ENCODE data around the gene TMEM184A. TPM values are rescaled to one million over a fixed set of nuclear protein-coding genes. Genes with fewer than 3 reads are reported as not detected.

The TMEM184A gene
- total and polyA plus RNA-seq, 5 donors from 2014 or later, result 0.25 TPM; not detected in 4

DNA sequence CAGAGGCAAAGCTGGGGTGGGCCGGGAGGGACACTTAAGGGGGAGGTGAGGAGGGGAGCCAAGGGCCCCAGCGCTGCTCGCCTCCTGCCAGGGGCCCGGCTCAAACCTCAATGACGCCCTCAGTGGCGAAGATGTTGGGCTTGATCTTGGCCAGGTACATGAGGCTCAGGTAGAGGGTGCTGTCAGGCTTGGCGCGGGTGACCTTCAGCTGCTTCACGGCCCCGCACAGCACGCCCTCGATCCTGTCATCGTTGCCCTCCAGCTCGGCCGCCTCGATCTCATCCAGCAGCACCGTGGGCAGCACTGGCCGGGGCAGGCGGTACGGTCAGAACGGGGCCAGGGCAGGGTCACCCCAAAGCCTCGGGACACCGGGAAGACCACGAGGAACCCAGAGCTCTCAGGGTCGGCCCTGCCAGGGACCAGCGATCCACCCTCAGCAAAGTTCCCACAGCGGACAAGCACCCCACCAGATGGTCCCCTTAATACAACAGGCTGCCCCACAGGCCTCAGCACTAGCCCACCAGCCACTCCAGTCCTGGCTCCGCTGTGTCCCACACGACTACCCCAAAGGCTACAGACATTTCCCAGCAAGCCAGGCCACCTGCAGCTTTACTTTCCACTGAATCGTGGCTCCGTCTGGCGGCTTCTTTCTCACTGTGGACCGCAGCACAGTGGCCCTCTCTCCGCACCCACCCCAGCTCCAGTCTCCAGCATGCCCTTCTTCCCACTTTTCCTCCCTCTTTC, 55.8 kb downstream of the TMEM184A start:
- H3K27me3 Mint-ChIP-seq, result no peaks in the 10 kb centered on the region
- peaks cover 0 to 32% (median 10%) of the 10 kb centered on the region in 4 donors for H3K4me1 Mint-ChIP-seq
- DNase-seq (no peak), ATAC-seq (ENCODE audit: low read depth in 2 of 2) (no peak)
- no peak overlapping the region for H3K27ac ChIP-seq (ENCODE audit: insufficient read depth, low read length, poor library complexity, severe bottlenecking)
- H3K9me3 ChIP-seq (ENCODE audit: control insufficient read depth in 2 of 2, low read length in 2 of 2), result no peaks in the 10 kb centered on the region
- peak overlapping the region in 1 of 3 donors; percentile 69 for H3K27ac Mint-ChIP-seq
- H3K36me3 ChIP-seq (ENCODE audit: control insufficient read depth, insufficient read depth, low read length), result peaks cover 48% of the 10 kb centered on the region
- no peaks in the 10 kb centered on the region for H3K36me3 Mint-ChIP-seq
- no peaks in the 10 kb centered on the region for H3K9me3 Mint-ChIP-seq
- no peaks in the 10 kb centered on the region for H3K27me3 ChIP-seq (ENCODE audit: control insufficient read depth, insufficient read depth, low read length)
- no peak overlapping the region for H3K4me3 ChIP-seq (ENCODE audit: low read depth, low read length)
- peaks cover 20% of the 10 kb centered on the region for H3K4me1 ChIP-seq (ENCODE audit: control insufficient read depth, insufficient read depth, low read length, poor library complexity, severe bottlenecking)
- H3K4me3 Mint-ChIP-seq, result no peak overlapping the region

DNA sequence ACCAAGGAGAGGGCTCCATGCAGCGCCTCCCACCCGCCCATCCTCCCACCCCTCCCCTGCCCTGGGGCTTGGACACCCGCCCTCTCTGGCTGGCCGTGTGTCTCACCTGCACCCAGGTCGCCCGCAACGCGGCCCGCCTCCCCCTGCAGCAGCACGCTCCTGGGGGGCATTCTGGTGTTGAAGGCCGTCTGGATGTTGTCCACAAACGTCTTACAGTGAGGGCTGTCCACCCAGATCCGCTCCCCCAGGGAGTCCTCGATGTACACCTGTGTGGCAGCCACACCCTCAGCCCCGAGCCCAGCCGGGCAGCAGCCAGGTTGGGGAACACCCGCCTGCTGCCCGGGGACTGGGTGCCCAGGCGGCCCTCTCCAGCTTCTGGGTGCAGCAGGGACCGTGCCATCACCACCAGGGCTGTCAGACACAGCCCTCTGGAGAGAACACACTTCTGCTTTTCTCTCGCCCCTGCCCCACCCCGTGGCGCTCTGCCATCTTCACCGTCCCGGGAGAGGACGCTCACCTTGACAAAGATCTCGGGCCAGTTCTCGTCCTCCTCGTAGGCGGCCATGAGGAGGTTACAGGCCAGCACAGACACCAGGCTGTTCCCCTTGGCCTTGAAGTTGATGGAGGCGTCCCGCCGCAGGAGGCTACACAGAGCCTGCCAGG, 56.5 kb downstream of the TMEM184A start:
- H3K9me3 ChIP-seq (ENCODE audit: control insufficient read depth in 2 of 2, low read length in 2 of 2), result no peaks in the 10 kb centered on the region
- ATAC-seq (ENCODE audit: low read depth in 2 of 2) (no peak), DNase-seq (no peak)
- H3K36me3 Mint-ChIP-seq, result no peaks in the 10 kb centered on the region
- no peaks in the 10 kb centered on the region for H3K9me3 Mint-ChIP-seq
- H3K27ac Mint-ChIP-seq, result no peak overlapping the region
- no peak overlapping the region for H3K4me3 ChIP-seq (ENCODE audit: low read depth, low read length)
- peaks cover 20% of the 10 kb centered on the region for H3K4me1 ChIP-seq (ENCODE audit: control insufficient read depth, insufficient read depth, low read length, poor library complexity, severe bottlenecking)
- no peaks in the 10 kb centered on the region for H3K27me3 ChIP-seq (ENCODE audit: control insufficient read depth, insufficient read depth, low read length)
- no peaks in the 10 kb centered on the region for H3K27me3 Mint-ChIP-seq
- no peak overlapping the region for H3K4me3 Mint-ChIP-seq
- peaks cover 48% of the 10 kb centered on the region for H3K36me3 ChIP-seq (ENCODE audit: control insufficient read depth, insufficient read depth, low read length)
- no peak overlapping the region for H3K27ac ChIP-seq (ENCODE audit: insufficient read depth, low read length, poor library complexity, severe bottlenecking)
- peaks cover 0 to 28% (median 10%) of the 10 kb centered on the region in 4 donors for H3K4me1 Mint-ChIP-seq

DNA sequence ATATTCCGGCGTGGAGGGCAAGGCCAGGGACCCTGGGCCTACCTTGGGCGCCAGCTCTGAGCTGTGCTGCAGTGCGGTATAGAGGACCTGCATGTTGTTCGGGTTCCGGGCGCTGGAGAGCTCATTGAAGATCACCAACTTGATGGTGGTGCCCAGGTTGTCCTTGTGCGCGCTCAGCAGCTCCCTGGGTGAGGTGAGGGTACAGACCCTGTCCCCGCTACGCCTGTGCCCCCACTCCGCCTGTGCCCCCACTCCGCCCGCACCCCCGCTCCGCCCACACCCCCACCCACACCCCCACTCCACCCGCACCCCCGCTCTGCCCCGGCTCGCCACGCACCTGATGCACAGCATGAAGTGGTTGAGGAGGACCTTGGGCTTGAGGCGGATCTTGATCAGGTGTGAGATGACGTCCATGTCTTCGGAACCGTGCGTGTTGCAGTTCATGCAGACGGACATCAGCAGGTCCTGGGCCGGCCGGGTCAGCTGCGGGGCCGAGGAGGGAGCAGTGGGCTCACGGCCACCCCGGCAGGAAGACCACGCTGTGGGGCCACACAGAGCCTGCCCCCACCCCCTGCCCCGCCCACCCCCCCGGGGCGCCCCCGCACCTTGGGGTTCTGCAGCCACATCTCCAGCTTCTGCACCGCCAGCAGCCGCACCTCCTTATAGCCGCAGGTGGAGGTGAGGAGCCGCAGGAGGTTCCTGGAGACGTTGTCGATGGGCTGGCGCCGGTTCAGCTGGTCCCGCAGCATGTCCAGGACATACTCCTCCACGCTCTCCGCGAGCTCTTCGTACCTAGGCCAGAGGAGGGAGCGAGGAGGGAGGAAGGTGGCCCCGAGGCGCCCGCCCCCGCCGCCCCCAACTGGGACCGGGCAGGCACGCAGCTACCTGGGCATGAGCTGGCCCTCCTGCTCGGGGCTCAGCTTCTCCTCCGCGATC, 57.4 kb downstream of the TMEM184A start:
- Histone ChIP-seq H3K36me3 (ENCODE audit: control insufficient read depth, insufficient read depth, low read length) (peaks cover 55% of the 10 kb centered on the region), H3K27ac (ENCODE audit: insufficient read depth, low read length, poor library complexity, severe bottlenecking) (no peak overlapping the region), H3K4me3 (ENCODE audit: low read depth, low read length) (no peak overlapping the region), H3K9me3 (ENCODE audit: control insufficient read depth in 2 of 2, low read length in 2 of 2) (no peaks in the 10 kb centered on the region), H3K27me3 (ENCODE audit: control insufficient read depth, insufficient read depth, low read length) (no peaks in the 10 kb centered on the region), H3K4me1 (ENCODE audit: control insufficient read depth, insufficient read depth, low read length, poor library complexity, severe bottlenecking) (peaks cover 16% of the 10 kb centered on the region)
- H3K36me3 Mint-ChIP-seq, result no peaks in the 10 kb centered on the region
- DNase-seq (no peak), ATAC-seq (ENCODE audit: low read depth in 2 of 2) (no peak)
- no peaks in the 10 kb centered on the region for H3K9me3 Mint-ChIP-seq
- peaks cover 0 to 24% (median 10%) of the 10 kb centered on the region in 4 donors for H3K4me1 Mint-ChIP-seq
- H3K4me3 Mint-ChIP-seq, result no peak overlapping the region
- H3K27me3 Mint-ChIP-seq, result no peaks in the 10 kb centered on the region
- no peak overlapping the region for H3K27ac Mint-ChIP-seq

DNA sequence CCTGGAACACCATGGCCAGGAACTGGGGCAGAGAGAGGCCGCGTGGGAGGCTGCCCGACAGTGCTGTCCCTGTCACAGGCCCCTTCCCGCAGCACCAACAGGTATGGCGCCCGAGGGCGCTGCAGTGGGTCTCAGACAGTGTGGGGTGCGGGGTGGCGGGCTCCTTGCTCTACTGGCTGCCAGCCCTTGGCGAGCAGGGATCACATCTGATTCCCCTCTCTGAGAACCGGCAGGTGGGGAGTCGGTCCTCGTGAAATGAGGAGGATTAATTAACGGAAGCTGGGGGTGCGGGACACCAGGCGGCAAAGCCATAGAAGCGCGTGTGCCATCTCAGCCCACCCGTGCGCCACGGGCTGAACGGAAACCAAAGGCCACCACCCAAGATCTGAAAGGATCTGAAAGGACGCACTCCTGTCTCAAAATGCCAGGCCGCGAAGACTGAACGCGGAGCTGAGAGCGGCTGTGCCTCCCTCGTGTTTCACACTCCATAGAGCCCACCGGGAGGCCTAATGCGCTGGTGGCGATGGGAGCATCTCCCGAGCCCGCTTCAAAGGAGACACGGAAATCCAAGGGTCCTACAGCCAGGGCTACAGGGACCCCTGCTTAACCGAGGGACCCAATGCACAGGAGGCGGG, 58.6 kb downstream of the TMEM184A start:
- no peak overlapping the region for H3K27ac ChIP-seq (ENCODE audit: insufficient read depth, low read length, poor library complexity, severe bottlenecking)
- H3K27me3 Mint-ChIP-seq, result no peaks in the 10 kb centered on the region
- H3K4me3 Mint-ChIP-seq, result no peak overlapping the region
- no peak overlapping the region for H3K27ac Mint-ChIP-seq
- no peak overlapping the region for H3K4me3 ChIP-seq (ENCODE audit: low read depth, low read length)
- peaks cover 53% of the 10 kb centered on the region for H3K36me3 ChIP-seq (ENCODE audit: control insufficient read depth, insufficient read depth, low read length)
- ATAC-seq (ENCODE audit: low read depth in 2 of 2), result no peak
- no peaks in the 10 kb centered on the region for H3K9me3 Mint-ChIP-seq
- peaks cover 0 to 14% (median 7%) of the 10 kb centered on the region in 4 donors for H3K4me1 Mint-ChIP-seq
- H3K4me1 ChIP-seq (ENCODE audit: control insufficient read depth, insufficient read depth, low read length, poor library complexity, severe bottlenecking), result peaks cover 4% of the 10 kb centered on the region
- no peak for DNase-seq
- H3K27me3 ChIP-seq (ENCODE audit: control insufficient read depth, insufficient read depth, low read length), result no peaks in the 10 kb centered on the region
- no peaks in the 10 kb centered on the region for H3K9me3 ChIP-seq (ENCODE audit: control insufficient read depth in 2 of 2, low read length in 2 of 2)
- H3K36me3 Mint-ChIP-seq, result peaks cover 2% of the 10 kb centered on the region

DNA sequence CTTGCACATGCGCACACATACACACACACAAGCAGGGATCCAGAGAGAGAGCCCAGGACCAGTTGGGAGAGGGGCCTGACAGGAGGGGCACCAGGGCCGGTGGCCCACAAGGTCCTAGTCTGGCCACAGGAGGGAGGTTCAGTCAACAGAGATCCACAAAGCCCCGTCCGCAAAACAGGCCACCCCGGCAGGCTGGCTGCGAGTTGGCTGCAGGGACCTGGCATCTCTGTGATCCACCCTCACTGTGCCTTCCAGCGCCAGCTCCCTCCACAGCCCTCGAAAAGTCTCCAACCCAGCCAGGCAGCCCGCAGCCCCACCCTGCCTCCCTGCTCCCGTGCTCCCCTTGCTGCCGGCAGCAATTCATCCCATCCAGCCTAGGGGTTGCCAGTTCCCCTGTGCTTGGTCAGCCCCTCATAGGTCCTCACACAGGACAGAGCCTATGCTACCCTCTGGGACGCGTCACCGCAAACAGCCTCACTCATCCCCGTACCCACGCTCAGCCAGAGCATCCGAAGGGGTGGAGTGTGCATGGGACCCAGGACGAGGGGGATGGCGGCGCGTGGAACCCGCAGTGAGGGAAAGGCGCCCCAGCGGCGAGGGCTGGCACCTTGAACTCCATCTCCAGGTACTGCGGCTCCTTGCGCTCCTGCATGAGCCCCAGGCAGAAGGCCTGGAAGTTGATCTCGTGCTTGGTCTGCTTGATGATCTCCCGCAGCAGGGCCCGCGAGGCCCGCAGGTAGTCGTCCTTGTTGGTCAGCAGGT, 59.3 kb downstream of the TMEM184A start:
- H3K27me3 Mint-ChIP-seq, result no peaks in the 10 kb centered on the region
- Histone ChIP-seq H3K27ac (ENCODE audit: insufficient read depth, low read length, poor library complexity, severe bottlenecking) (no peak overlapping the region), H3K9me3 (ENCODE audit: control insufficient read depth in 2 of 2, low read length in 2 of 2) (no peaks in the 10 kb centered on the region), H3K27me3 (ENCODE audit: control insufficient read depth, insufficient read depth, low read length) (no peaks in the 10 kb centered on the region), H3K4me1 (ENCODE audit: control insufficient read depth, insufficient read depth, low read length, poor library complexity, severe bottlenecking) (no peaks in the 10 kb centered on the region), H3K4me3 (ENCODE audit: low read depth, low read length) (no peak overlapping the region), H3K36me3 (ENCODE audit: control insufficient read depth, insufficient read depth, low read length) (peaks cover 53% of the 10 kb centered on the region)
- no peaks in the 10 kb centered on the region for H3K9me3 Mint-ChIP-seq
- peaks cover 0 to 7% (median 3%) of the 10 kb centered on the region in 4 donors for H3K4me1 Mint-ChIP-seq
- peaks cover 9% of the 10 kb centered on the region for H3K36me3 Mint-ChIP-seq
- no peak for DNase-seq
- no peak for ATAC-seq (ENCODE audit: low read depth in 2 of 2)
- no peak overlapping the region for H3K27ac Mint-ChIP-seq
- no peak overlapping the region for H3K4me3 Mint-ChIP-seq

DNA sequence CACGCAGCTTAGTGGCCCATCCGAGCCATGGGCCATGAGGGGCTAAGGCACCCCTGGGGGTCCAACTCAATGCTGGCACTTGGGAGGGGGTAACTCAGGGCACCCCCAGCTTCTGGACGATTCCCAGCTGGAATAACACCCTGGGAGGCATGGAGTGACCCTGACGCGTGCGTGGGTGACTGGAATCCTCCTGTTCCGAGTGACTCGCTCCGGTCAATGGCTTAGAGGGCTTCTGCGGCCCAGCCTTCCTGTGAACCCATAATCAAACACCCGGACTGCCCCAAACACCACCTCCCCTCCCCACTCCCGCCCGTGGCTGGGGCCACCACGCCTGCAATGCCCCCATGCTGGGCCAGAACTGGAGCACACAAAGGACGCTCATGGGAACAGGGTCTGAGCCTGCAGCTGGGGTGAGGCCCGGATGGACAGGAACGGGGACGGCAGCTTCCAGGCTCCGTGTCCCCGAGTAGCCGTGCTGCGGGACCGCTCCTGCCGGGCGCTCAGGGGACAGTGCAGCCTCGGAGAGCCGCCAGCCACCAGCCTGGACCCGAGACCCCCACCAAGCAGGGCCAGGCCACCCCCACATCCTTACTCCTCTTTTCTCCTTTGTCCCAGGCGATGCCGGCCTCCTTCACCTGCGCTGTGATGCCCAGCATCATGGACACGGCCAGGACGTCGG, 60.3 kb downstream of the TMEM184A start:
- Histone ChIP-seq H3K4me1 (ENCODE audit: control insufficient read depth, insufficient read depth, low read length, poor library complexity, severe bottlenecking) (no peaks in the 10 kb centered on the region), H3K27ac (ENCODE audit: insufficient read depth, low read length, poor library complexity, severe bottlenecking) (no peak overlapping the region), H3K36me3 (ENCODE audit: control insufficient read depth, insufficient read depth, low read length) (peaks cover 60% of the 10 kb centered on the region), H3K9me3 (ENCODE audit: control insufficient read depth in 2 of 2, low read length in 2 of 2) (no peaks in the 10 kb centered on the region), H3K4me3 (ENCODE audit: low read depth, low read length) (no peak overlapping the region), H3K27me3 (ENCODE audit: control insufficient read depth, insufficient read depth, low read length) (no peaks in the 10 kb centered on the region)
- H3K4me3 Mint-ChIP-seq, result no peak overlapping the region
- H3K4me1 Mint-ChIP-seq, result peaks cover 0 to 4% (median 1%) of the 10 kb centered on the region in 4 donors
- H3K27me3 Mint-ChIP-seq, result no peaks in the 10 kb centered on the region
- peaks cover 16% of the 10 kb centered on the region for H3K36me3 Mint-ChIP-seq
- DNase-seq (no peak), ATAC-seq (ENCODE audit: low read depth in 2 of 2) (no peak)
- no peaks in the 10 kb centered on the region for H3K9me3 Mint-ChIP-seq
- H3K27ac Mint-ChIP-seq, result no peak overlapping the region
